Measurements from ENCODE around the gene ABCC5. TPM values are rescaled to one million over a fixed set of nuclear protein-coding genes. Genes with fewer than 3 reads are reported as not detected.

ABCC5 gene
- polyA plus RNA-seq, 1 donor (not counting 4 experiments of a cell fraction or from before 2014, with no cell fraction given): 28.7 TPM

GRCh38 chr3:183875411-183875810, 142.3 kb downstream of the ABCC5 start:
- no peak overlapping the region for H3K9ac ChIP-seq (ENCODE audit: control insufficient read depth, extremely low read depth, insufficient read depth, low read length)
- FAIRE-seq (no peak), DNase-seq (ENCODE audit: low read depth, low spot score) (no peak)
- H3K9me3 ChIP-seq (ENCODE audit: control insufficient read depth, low read depth, low read length): no peaks in the 10 kb centered on the region
- peaks cover 10% of the 10 kb centered on the region for H3K4me1 ChIP-seq (ENCODE audit: control insufficient read depth, extremely low read depth, insufficient read depth, low read length)
- H3K9me1 ChIP-seq (ENCODE audit: control insufficient read depth, extremely low read depth, insufficient read depth, low read length): no peaks in the 10 kb centered on the region
- H3K27me3 ChIP-seq (ENCODE audit: control insufficient read depth, extremely low read depth, insufficient read depth, low read length): no peaks in the 10 kb centered on the region
- no peak overlapping the region for H3K27ac ChIP-seq (ENCODE audit: control insufficient read depth, insufficient read depth, low read length)
- TF ChIP-seq EZH2 (IDR thresholded peaks at IDR 0.05; ENCODE audit: low read length): no peak
- TF ChIP-seq CTCF (optimal IDR thresholded peaks at IDR 0.05 in 1 of 3, IDR thresholded peaks at IDR 0.05 in 1 of 3, conservative IDR thresholded peaks at IDR 0.05 in 1 of 3; ENCODE audit: extremely low read depth in 1 of 3, insufficient read depth in 2 of 3, low read length in 3 of 3): no peak
- H3K4me2 ChIP-seq (ENCODE audit: control insufficient read depth, extremely low read depth, insufficient read depth, low read depth, low read length): no peak overlapping the region
- no peaks in the 10 kb centered on the region for H3K36me3 ChIP-seq (ENCODE audit: control insufficient read depth in 2 of 2, extremely low read depth in 1 of 2, insufficient read depth in 2 of 2, low read length in 2 of 2)
- no peak overlapping the region for H3K4me3 ChIP-seq (ENCODE audit: control insufficient read depth in 2 of 3, extremely low read depth in 1 of 3, insufficient read depth in 2 of 3, low read depth in 1 of 3, low read length in 3 of 3)
- H3K79me2 ChIP-seq (ENCODE audit: control insufficient read depth, insufficient read depth, low read length): peaks cover 78% of the 10 kb centered on the region
- dilution Hi-C loops (cut with MboI; ENCODE audit: extremely low pct_ligation_motif_present, low sequenced_read_pairs): no loop called here
- H2AFZ ChIP-seq (ENCODE audit: control insufficient read depth, low read length): no peak overlapping the region
- no peaks in the 10 kb centered on the region for H4K20me1 ChIP-seq (ENCODE audit: control insufficient read depth, extremely low read depth, insufficient read depth, low read length)

- no peak for FAIRE-seq
- H3K4me1 ChIP-seq (ENCODE audit: control insufficient read depth, extremely low read depth, insufficient read depth, low read length): peaks cover 10% of the 10 kb centered on the region
- TF ChIP-seq CTCF (optimal IDR thresholded peaks at IDR 0.05 in 1 of 3, IDR thresholded peaks at IDR 0.05 in 1 of 3, conservative IDR thresholded peaks at IDR 0.05 in 1 of 3; ENCODE audit: extremely low read depth in 1 of 3, insufficient read depth in 2 of 3, low read length in 3 of 3): no peak
- TF ChIP-seq EZH2 (IDR thresholded peaks at IDR 0.05; ENCODE audit: low read length): no peak
- no peaks in the 10 kb centered on the region for H3K9me3 ChIP-seq (ENCODE audit: control insufficient read depth, low read depth, low read length)
- H3K79me2 ChIP-seq (ENCODE audit: control insufficient read depth, insufficient read depth, low read length): peaks cover 69% of the 10 kb centered on the region
- H3K4me2 ChIP-seq (ENCODE audit: control insufficient read depth, extremely low read depth, insufficient read depth, low read depth, low read length): no peak overlapping the region
- no peak overlapping the region for H3K4me3 ChIP-seq (ENCODE audit: control insufficient read depth in 2 of 3, extremely low read depth in 1 of 3, insufficient read depth in 2 of 3, low read depth in 1 of 3, low read length in 3 of 3)
- no peaks in the 10 kb centered on the region for H3K36me3 ChIP-seq (ENCODE audit: control insufficient read depth in 2 of 2, extremely low read depth in 1 of 2, insufficient read depth in 2 of 2, low read length in 2 of 2)
- DNase-seq (ENCODE audit: low read depth, low spot score): no peak
- H3K9ac ChIP-seq (ENCODE audit: control insufficient read depth, extremely low read depth, insufficient read depth, low read length): no peak overlapping the region
- H3K9me1 ChIP-seq (ENCODE audit: control insufficient read depth, extremely low read depth, insufficient read depth, low read length): no peaks in the 10 kb centered on the region
- no peaks in the 10 kb centered on the region for H4K20me1 ChIP-seq (ENCODE audit: control insufficient read depth, extremely low read depth, insufficient read depth, low read length)
- no peak overlapping the region for H2AFZ ChIP-seq (ENCODE audit: control insufficient read depth, low read length)
- H3K27ac ChIP-seq (ENCODE audit: control insufficient read depth, insufficient read depth, low read length): no peak overlapping the region
- dilution Hi-C loops (cut with MboI; ENCODE audit: extremely low pct_ligation_motif_present, low sequenced_read_pairs): no loop called here
- no peaks in the 10 kb centered on the region for H3K27me3 ChIP-seq (ENCODE audit: control insufficient read depth, extremely low read depth, insufficient read depth, low read length)
Observed at GRCh38 chr3:183873914-183874313, 143.8 kb downstream of the ABCC5 start.

All from keratinocyte (primary cell).